GM19455 (cell line): ENCODE data around the gene OTUD7B.

Source experiments
- ATAC-seq: cut with Tn5 transposase; IDR thresholded peaks from one replicate; pipeline ENCODE4 v1.9.1; 2021; ENCODE audit not compliant: unreplicated experiment

Gene OTUD7B

DNA sequence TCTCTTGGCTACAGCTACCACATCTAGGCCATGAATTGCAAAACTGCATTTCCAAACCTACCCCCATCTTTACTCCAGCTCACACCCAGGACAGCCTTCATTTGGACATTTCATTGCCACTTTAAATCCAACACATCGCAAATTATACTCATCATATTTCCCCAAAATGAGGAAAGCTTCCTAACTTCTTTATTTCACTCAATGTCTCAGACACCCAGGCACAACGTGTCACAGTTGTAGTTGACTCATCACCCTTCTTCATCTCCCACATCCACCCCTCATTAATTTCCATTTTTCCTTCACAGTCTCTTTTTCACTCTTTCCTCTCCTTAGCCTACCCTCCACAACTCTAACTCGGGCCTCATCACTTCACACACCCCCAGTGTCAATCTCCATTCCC, 6.7 kb downstream of the OTUD7B start:
- ATAC-seq = no peak

DNA sequence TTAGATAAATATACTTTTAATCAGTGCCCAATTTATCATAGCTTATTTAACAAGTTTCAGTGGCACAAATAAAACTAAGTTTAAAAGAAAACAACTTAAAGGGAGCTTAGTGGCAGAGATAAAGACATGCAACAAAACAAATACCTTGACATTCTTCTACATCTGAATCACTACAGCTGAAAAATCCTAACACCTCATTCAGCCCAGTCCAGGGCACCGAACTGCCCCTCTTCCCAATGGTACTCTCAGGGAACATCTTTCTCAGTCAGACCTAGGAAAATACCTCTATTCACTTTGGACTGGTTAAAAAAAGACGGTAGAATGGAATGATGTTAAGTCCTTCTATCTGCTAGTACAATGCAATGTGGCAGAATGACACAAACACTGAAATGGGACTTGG, 8.3 kb downstream of the OTUD7B start:
- ATAC-seq = no peak

DNA sequence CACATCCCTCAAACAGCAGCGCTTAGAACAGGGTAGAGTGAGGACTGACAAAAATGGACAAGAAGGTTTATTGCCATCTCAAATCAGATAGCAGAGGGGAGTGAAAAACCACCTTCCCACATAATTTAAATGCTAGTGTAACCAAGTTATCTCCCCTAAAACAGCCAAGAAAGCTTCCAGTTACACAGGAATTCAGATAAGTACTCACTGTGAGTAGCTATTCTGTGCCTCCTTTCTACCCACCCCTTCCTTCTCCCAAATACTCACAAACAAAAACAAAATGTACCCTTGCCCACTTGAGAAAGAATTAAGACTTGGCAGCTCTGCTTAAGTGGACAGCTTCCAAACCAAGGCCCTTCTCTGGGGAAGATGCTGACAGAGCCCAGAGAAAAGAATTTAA, 9.1 kb downstream of the OTUD7B start:
- ATAC-seq = no peak

DNA sequence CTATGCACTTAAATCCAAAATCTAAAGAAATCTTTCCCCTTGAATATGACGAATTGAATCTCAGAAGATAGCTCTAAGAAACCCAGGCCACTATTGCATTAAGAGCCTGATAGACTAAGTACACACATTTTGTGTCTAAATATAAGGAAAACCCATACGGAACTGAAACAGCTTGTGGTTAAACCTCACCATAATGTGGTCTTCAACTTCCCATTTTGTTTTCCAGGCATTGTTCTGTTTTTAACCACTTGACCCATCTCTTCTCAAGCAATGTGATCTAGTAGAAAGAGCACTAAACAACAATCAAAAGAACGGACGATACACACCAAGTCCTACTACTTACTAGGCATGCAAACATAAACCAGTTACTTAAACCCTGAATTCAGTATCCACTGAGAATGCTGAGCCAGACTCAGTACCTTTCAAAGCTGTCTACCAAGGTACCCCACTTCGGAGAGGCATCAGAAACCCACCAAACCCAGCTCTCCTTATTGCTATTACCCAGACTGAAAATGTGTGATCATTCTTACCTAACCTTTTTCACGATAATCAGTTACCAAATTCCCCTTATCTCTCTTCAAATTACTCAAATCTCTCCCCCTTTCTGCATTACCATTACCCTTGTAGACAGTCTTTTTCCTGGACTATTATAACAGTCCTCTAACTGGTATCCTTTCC, 12.8 kb downstream of the OTUD7B start:
- peak; percentile 56 for ATAC-seq

DNA sequence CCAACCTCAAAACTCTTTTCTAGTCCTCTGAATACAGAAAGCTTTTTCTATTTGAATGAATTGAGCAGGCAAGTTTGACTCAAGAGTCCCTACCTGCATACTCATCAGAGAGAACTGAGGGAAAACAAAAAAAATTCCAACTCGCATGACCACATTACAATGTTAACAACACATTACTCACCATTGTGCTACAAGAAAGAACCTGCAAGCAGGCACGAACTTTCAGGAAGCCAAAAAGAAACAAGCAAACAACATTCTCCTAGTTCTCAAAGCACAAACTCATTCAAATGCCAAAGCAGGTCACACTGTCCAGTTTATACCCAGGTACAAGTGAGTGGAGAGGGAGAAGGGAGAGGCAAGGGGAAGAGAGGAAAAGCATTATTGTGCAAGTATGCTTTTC, 14.6 kb downstream of the OTUD7B start:
- no peak for ATAC-seq

DNA sequence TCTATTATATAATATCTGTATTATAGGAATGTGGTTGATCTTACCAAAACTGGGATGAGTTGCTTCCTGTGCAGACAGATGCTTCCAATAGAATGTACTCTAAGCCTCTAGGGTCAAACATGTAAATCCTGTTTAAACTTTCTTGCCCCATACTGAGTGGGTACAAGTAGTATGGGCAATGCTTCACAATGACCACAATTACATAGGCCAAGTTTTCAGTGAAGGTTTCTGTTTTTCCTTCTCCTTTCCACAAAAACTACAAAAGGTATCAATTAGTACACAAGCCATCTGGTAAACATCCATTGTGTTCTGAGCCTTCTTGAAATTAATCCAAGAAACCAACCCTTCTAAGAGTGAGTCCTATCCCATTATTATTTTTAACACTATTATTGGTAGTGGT, 16.8 kb downstream of the OTUD7B start:
- no peak for ATAC-seq

DNA sequence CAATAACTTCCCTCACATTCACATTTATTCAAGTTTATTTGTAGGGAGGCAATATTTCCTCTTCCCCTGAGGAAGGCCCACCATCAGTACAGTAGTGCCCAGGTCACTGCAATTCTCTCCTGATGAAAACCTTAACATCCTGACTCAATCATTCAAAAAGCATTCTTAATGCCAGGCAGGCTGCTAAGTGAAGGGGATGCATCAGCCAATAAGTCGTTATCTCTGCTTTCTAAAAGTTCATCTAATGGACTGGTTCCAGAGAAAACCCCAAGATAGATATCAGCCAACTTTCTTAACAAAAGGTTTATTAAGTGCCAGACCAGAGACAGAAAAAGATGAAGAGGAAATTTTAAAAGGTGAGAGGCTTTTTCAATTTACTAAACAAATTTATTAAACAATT, 17.3 kb downstream of the OTUD7B start:
- ATAC-seq = no peak

DNA sequence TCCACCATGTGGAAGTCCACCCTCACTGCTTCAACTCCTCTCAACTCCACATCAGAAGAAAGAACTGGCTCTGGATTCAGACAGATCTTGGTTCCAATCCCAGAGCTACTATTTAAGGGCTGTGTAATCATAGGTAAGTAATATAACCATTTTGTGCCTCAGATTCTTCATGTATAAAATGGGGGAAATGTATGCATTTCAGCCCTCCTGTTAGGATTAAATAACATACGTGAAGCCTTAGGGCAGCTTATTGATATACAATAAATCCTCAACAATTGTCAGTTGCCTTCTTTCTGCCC, 23.3 kb downstream of the OTUD7B start:
- no peak for ATAC-seq

DNA sequence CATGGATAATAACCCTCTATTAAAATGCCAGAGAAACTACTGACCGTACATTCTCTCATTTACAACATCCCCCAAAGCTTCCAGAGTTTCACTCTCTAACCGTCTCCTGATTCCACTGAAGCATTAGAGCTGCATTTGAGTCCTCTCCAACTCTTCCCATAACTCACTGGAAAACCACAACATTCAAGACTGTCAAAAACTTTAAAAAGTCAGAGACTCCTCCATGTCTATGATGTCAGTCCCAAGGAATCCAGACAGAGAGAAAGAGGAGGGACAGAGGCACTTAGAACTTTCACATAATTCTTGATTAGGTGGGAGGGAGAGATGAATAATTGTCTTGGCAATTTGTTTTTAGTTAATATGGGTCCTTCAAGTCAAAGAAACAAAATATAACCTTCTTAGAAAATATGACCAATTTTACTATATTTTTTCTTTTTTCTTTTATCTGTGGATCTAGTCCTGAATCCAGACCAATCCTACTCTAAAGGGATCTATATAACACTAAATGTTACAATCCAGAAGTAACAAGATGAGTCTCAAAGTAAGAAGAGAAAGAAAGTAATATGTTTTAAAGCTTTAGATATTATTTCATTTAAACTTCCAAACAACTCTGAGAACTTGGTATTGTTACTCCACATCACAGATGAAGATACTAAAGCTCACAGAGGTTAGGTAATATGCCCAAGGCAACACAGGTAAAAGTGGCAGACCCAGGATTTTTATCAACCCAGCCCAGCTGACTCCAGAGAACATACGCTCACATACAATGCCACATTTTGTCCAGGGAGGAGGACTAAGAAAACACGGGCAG, 23.8 kb downstream of the OTUD7B start:
- no peak for ATAC-seq

DNA sequence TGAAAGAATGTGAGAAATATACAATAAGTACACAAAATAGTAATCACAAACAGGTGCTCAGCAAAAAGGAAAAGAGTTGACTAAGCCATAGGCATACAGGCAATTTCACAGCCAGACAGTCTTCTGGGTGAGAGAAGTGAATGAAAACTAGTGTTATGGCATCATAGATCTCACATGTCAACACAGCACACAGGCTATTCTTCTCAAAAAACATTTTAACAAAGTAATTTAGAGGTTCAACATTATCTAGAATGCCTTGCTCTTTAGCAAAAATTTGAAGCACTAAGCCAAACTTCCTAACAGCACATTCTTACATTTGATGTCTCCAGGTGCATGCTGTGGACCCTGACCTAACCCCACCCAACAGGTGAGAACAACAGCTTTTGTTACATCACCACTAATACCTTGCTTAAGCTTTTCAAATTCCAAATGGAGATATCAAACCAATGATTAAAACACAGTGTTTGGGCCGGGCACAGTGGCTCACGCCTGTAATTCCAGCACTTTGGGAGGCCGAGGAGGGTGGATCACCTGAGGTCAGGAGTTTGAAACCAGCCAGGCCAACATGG, 30.5 kb downstream of the OTUD7B start:
- ATAC-seq = no peak

DNA sequence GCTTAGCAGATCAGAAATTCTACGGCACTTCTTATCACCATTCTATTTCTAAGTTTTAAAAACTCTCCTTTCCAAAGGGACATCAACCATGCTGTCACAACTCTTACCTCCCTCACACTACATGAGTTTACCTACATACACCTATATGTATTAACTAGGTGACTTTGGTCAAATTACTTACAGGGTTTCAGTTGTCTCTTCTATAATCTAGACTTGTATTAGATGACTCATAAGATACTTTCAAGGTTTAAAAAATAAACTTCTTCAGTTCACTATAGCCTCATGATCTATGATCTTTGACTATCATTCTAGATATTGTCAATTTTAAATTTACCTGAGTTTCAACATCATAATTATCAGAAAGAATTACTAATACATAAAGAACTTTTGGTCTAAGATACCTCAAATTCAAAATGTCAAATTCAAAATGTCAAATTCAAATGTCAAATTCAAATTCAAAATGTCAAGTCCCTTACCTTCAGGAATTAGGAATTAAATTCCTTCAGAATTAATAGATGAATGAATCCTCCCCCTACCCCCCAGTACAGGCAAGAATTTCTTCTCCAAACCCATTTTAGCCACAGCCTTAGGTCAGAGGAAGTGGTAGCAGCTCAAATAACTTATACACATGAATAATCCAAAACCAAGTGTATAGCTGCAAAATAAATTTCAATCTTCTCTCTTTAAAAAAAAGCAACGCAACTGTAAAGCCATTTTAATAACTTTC, 31.1 kb downstream of the OTUD7B start:
- ATAC-seq = no peak

DNA sequence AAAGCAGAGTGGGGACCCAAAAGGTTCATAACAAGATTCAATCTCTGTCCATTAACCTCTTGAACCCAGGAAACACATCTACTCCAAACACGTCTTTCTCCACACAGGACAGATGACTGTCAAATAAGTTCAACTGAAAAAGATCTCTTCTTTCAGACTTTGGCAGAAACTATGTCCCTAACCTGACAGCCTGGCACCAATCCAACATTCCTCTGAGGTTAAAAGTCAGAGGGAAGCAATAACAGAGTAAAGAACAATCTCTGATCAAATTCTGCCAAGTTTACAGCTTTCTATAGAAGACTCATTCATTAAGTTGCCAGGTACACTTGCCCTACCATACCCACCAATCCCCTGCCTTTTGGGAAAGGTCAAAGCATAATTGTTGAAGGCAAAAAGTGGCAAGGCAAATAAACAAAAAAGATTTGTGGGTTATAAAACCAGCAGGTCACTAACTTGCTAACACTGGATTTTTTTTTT, 31.9 kb downstream of the OTUD7B start:
- no peak for ATAC-seq

DNA sequence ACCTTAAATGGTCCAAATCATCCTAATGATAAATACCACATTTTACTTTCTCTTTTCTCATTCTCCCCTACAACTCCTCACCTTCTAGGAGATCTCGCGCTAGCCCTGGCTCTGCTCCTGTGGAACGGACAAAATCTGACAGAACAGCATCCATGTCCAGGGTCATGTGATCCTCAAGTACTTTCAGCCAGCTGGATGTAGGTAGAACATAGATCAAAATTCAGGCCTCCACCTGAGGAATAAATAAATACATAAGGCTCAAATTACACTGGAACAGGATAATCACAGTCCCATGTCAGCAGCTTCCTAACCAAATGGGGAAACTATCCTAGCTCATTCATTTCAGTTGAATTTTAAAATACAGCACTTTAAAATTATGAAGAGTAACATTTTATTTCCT, 33.2 kb downstream of the OTUD7B start:
- no peak for ATAC-seq

DNA sequence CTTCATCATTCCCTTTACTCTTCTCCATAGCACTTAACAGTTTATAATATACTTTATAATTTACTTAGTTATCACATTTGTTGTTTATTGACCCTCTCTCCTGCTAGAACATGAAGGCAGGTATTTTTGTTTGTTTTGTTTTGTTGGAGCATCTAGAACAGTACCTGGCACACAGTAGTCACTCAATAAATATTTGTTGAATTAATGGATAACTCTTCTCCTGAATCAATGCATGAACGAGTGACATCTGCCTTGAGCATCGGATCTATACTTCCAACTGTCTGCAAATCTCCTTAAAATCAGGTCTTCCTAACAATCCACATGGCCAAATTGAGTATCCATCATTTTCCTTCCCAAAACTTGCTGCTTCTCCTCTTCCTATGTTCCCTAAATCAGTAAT, 38.0 kb downstream of the OTUD7B start:
- ATAC-seq = no peak

DNA sequence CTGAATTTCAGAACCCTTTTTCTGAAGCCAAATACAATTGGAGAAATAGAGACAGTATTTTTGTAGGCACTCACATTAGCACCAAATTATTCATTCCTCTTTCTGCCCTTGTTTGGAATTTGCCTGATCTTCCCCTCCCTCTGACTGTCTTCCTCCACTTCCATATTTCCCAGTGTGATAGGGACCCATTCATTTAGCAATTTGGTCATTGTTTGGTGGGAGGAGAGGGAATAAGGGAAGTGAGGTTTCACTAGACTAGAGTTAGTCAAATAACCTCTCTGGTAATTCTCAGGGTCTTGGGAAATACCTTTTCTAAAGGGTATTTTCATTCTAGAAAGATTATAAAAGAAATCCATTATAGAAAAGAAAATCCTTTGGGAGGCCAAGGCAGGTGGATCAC, 42.9 kb downstream of the OTUD7B start:
- no peak for ATAC-seq

DNA sequence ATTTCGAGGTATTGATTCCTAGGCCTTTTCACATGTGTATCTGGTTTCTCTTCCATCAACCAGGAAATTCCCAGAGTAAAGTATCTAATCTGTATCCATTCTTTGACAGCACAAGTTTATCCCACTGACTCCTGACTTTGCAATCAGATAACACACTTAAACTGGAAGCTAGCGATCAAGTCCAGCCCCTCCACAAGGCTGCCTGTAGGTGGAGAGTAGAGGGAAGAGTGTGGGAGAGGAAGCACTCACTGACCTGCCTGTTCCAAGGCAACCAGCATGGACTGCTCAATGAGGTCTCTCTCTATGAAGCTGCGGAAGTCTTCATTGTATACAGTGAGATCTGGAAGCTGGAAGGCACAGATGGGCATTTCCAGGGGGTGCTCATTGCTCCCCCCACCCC, 43.5 kb downstream of the OTUD7B start:
- no peak for ATAC-seq

DNA sequence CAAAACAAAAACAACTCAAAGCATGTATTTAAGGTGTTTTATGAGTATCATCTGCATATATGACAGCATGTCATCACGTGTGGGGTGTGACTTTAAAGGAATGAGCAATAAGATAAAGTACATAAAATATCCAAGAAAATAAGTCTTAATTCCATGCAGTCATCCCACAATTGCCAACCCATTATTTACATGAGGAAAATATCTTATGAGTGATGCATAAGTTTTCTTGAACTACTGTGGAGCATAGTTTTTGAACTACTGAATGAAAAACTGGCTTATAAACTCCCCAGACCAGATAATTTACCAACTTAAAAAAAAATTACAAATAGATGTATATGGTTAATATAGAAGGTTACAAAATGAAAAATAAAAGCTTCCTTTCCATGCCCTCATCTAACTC, 44.1 kb downstream of the OTUD7B start:
- no peak for ATAC-seq

DNA sequence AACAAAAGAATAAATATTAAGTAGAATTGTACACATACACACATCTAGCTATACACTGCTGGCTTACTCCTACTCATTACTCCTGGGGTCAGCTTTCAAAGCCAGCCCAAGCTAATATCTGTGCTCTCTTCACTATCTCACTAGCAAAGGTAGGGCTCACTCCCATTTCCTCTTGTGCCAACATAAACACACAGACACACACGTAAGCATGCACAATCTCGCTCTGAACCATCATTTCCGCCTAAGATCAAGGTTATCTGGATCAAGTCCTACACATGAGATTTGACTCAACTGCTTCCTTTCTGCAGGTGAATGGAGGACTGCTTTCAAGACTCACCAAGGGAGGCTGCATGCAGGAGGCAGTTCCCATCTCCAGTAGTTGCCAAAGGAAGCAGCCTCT, 45.1 kb downstream of the OTUD7B start:
- no peak for ATAC-seq

DNA sequence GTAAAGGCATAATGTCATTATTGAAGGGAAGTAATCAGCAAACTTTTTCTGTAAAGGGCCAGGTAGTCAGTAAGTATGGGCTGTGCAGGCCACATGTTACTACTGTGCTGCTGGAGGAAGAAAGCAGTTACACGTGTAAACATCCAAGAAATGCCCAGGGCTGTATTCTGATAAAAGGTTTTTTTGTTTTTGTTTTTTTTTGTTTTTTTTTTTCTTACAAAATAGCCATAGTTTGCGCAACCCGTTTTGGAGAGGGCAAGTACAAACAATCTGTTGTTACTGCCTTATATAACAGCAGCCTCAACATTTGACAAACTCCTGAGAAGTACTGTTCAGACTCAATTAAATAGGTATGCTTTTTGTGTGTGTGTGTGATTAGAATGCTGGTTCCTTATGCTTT, 47.2 kb downstream of the OTUD7B start:
- no peak for ATAC-seq

DNA sequence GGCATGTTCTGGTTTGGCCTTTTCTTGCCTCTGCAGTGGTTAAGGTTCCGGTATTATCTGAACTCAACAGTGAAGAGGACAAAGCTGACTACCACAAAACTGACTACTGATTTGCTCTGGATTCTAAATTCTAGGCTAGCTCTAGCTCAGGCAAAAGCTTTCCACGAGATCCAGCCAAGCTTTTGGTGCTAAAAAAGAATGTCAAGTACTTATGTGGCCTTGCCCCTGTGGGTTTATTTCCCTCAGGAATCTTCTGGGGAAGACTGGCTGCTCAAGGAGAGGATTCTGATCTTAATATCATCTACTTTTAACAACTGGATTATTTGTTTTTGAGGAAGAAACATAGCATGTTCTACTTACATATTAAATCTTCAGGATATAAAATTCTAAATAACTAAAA, 47.8 kb downstream of the OTUD7B start:
- ATAC-seq = no peak

DNA sequence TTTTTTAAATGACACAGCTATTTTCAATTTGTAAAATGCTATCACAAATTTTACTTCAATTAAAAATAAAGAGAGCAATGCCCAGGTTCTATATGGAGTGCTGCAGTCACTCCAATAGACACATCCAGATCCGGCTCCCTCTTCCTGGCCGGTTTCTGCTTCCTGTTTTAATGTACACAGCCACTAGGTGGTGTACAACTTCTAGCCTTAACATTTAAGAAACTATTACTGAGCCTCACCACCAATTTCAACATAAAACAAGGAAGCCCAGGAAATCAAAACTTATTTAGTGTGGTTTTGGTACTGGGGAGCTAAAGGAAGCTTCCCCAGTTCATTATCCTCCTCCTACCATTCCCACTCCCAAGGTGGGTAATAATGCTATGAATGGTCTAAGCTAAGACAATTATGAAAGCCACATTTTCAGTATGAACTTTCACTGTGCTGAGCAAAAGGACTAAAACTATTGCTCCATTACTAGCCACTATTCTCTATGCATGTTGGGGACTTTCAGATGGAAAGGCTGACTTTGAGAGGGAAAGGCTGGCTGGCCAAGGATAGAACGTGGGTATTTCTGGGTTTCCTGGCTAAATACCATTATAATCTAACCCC, 48.4 kb downstream of the OTUD7B start:
- ATAC-seq = no peak
